Measurements from ENCODE around the gene ORC3. TPM values are rescaled to one million over a fixed set of nuclear protein-coding genes. Genes with fewer than 3 reads are reported as not detected.
A peak's percentile ranks its signal among the peaks of the same experiment; 100 is the strongest.
"Not testable (repeated sequence)": the region's sequence is repeated elsewhere in the genome, so short reads cannot be mapped to it uniquely, and the experiment has no call there.

The ORC3 gene
- total RNA-seq, 2 donors from 2014 or later: 48.3 to 62.4 TPM

GRCh38 chr6:87687296-87687695 is 97.4 kb downstream of the ORC3 start:
- Mint-ChIP-seq H3K4me3 (no peak overlapping the region), H3K27ac (no peak overlapping the region), H3K9me3 (no peaks in the 10 kb centered on the region)

GRCh38 chr6:87687893-87688292 is 98.0 kb downstream of the ORC3 start:
- H3K4me3 ChIP-seq (ENCODE audit: low read length); DNase-seq; H3K9me3 ChIP-seq (ENCODE audit: control insufficient read depth, low read length); H3K4me3 Mint-ChIP-seq; H3K27me3 Mint-ChIP-seq (ENCODE audit: insufficient read depth); H3K27ac ChIP-seq (ENCODE audit: low read depth, low read length); H3K4me1 ChIP-seq (ENCODE audit: control insufficient read depth, insufficient read depth, low read length); H3K9me3 Mint-ChIP-seq; H3K27ac Mint-ChIP-seq; H3K27me3 ChIP-seq (ENCODE audit: control insufficient read depth, insufficient read depth, low read length, poor library complexity, severe bottlenecking); H3K9ac ChIP-seq (ENCODE audit: extremely low read depth, low read length, poor library complexity, severe bottlenecking): not testable (repeated sequence)
- 91 to 93% methylated on average over 4 to 9 of the region's 9 CpGs for WGBS, 2 experiments (ENCODE audit: insufficient coverage in 1 of 2, insufficient read length in 1 of 2)
- H3K4me1 Mint-ChIP-seq: peaks cover 15% of the 10 kb centered on the region
- peaks cover 31% of the 10 kb centered on the region for H3K36me3 ChIP-seq (ENCODE audit: control insufficient read depth, insufficient read depth, low read length)
- H3K36me3 Mint-ChIP-seq (ENCODE audit: low read depth): peaks cover 19% of the 10 kb centered on the region

More at GRCh38 chr6:87687296-87687695, 97.4 kb downstream of the ORC3 start:
- TF ChIP-seq, protein P1, sequence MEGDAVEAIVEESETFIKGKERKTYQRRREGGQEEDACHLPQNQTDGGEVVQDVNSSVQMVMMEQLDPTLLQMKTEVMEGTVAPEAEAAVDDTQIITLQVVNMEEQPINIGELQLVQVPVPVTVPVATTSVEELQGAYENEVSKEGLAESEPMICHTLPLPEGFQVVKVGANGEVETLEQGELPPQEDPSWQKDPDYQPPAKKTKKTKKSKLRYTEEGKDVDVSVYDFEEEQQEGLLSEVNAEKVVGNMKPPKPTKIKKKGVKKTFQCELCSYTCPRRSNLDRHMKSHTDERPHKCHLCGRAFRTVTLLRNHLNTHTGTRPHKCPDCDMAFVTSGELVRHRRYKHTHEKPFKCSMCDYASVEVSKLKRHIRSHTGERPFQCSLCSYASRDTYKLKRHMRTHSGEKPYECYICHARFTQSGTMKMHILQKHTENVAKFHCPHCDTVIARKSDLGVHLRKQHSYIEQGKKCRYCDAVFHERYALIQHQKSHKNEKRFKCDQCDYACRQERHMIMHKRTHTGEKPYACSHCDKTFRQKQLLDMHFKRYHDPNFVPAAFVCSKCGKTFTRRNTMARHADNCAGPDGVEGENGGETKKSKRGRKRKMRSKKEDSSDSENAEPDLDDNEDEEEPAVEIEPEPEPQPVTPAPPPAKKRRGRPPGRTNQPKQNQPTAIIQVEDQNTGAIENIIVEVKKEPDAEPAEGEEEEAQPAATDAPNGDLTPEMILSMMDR (conservative IDR thresholded peaks at IDR 0.05): no peak
- no peaks in the 10 kb centered on the region for H3K9me3 ChIP-seq (ENCODE audit: control insufficient read depth, low read length)
- 81 to 89% methylated on average over 2 to 3 of the region's 3 CpGs for WGBS, 2 experiments (ENCODE audit: insufficient coverage in 1 of 2, insufficient read length in 1 of 2)
- Mint-ChIP-seq H3K36me3 (ENCODE audit: low read depth) (peaks cover 19% of the 10 kb centered on the region), H3K27me3 (ENCODE audit: insufficient read depth) (no peaks in the 10 kb centered on the region), H3K4me1 (peaks cover 18% of the 10 kb centered on the region)
- DNase-seq: no peak
- peaks cover 31% of the 10 kb centered on the region for H3K36me3 ChIP-seq (ENCODE audit: control insufficient read depth, insufficient read depth, low read length)
- no peaks in the 10 kb centered on the region for H3K27me3 ChIP-seq (ENCODE audit: control insufficient read depth, insufficient read depth, low read length, poor library complexity, severe bottlenecking)
- H3K4me1 ChIP-seq (ENCODE audit: control insufficient read depth, insufficient read depth, low read length): no peaks in the 10 kb centered on the region
- H3K27ac ChIP-seq (ENCODE audit: low read depth, low read length): no peak overlapping the region
- no peak overlapping the region for H3K4me3 ChIP-seq (ENCODE audit: low read length)
- no peak overlapping the region for H3K9ac ChIP-seq (ENCODE audit: extremely low read depth, low read length, poor library complexity, severe bottlenecking)

- H3K27me3 Mint-ChIP-seq (ENCODE audit: insufficient read depth): no peaks in the 10 kb centered on the region
- peaks cover 26% of the 10 kb centered on the region for H3K4me1 Mint-ChIP-seq
- Histone ChIP-seq H3K27ac (ENCODE audit: low read depth, low read length) (no peak overlapping the region), H3K4me3 (ENCODE audit: low read length) (no peak overlapping the region), H3K36me3 (ENCODE audit: control insufficient read depth, insufficient read depth, low read length) (peaks cover 31% of the 10 kb centered on the region), H3K27me3 (ENCODE audit: control insufficient read depth, insufficient read depth, low read length, poor library complexity, severe bottlenecking) (no peaks in the 10 kb centered on the region), H3K9ac (ENCODE audit: extremely low read depth, low read length, poor library complexity, severe bottlenecking) (no peak overlapping the region), H3K4me1 (ENCODE audit: control insufficient read depth, insufficient read depth, low read length) (no peaks in the 10 kb centered on the region), H3K9me3 (ENCODE audit: control insufficient read depth, low read length) (no peaks in the 10 kb centered on the region)
- H3K4me3 Mint-ChIP-seq: no peak overlapping the region
- H3K9me3 Mint-ChIP-seq: no peaks in the 10 kb centered on the region
- WGBS, 2 experiments (ENCODE audit: insufficient coverage in 1 of 2, insufficient read length in 1 of 2): 88 to 96% methylated on average over 2 to 3 of the region's 3 CpGs
- no peak overlapping the region for H3K27ac Mint-ChIP-seq
- TF ChIP-seq, protein P1 (conservative IDR thresholded peaks at IDR 0.05): no peak
- no peak for DNase-seq
- peaks cover 19% of the 10 kb centered on the region for H3K36me3 Mint-ChIP-seq (ENCODE audit: low read depth)
These were observed 100.5 kb downstream of the ORC3 start for GRCh38 chr6:87690441-87690840.

DNA sequence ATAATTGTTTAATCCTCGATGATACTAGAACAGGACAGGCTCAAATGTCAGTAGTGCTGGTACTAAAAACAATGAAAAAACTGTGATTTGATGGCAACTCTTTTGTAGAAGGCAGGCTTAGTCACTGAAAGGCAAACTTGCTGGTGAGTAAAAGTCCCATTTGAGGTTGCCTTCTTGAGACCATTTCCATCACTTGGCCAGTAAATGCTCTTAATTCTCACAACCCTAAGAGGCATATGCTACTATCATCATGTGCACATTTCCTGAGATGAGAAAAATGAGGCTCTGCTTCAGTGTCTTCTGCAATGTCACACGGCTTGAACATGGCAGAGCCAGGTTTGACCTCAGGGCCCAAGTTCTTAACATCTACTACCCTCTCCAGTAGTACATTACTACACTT is 102.2 kb downstream of the ORC3 start:
- no peak overlapping the region for H3K4me3 Mint-ChIP-seq
- Histone ChIP-seq H3K27me3 (ENCODE audit: control insufficient read depth, insufficient read depth, low read length, poor library complexity, severe bottlenecking) (no peaks in the 10 kb centered on the region), H3K4me3 (ENCODE audit: low read length) (no peak overlapping the region), H3K36me3 (ENCODE audit: control insufficient read depth, insufficient read depth, low read length) (peaks cover 30% of the 10 kb centered on the region), H3K27ac (ENCODE audit: low read depth, low read length) (no peak overlapping the region), H3K4me1 (ENCODE audit: control insufficient read depth, insufficient read depth, low read length) (no peaks in the 10 kb centered on the region), H3K9ac (ENCODE audit: extremely low read depth, low read length, poor library complexity, severe bottlenecking) (no peak overlapping the region), H3K9me3 (ENCODE audit: control insufficient read depth, low read length) (no peaks in the 10 kb centered on the region)
- no peak for DNase-seq
- peaks cover 35% of the 10 kb centered on the region for H3K4me1 Mint-ChIP-seq
- TF ChIP-seq, protein P1 (conservative IDR thresholded peaks at IDR 0.05): no peak
- no peaks in the 10 kb centered on the region for H3K9me3 Mint-ChIP-seq
- peaks cover 9% of the 10 kb centered on the region for H3K36me3 Mint-ChIP-seq (ENCODE audit: low read depth)
- WGBS, 2 experiments (ENCODE audit: insufficient coverage in 1 of 2, insufficient read length in 1 of 2): 94 to 95% methylated on average over 2 of the region's 2 CpGs
- no peak overlapping the region for H3K27ac Mint-ChIP-seq
- H3K27me3 Mint-ChIP-seq (ENCODE audit: insufficient read depth): no peaks in the 10 kb centered on the region

GRCh38 chr6:87696817-87697216 is 106.9 kb downstream of the ORC3 start:
- H3K27me3 Mint-ChIP-seq (ENCODE audit: insufficient read depth); H3K4me1 ChIP-seq (ENCODE audit: control insufficient read depth, insufficient read depth, low read length); H3K36me3 Mint-ChIP-seq (ENCODE audit: low read depth); H3K9me3 ChIP-seq (ENCODE audit: control insufficient read depth, low read length); H3K27ac Mint-ChIP-seq; H3K4me3 Mint-ChIP-seq; H3K9ac ChIP-seq (ENCODE audit: extremely low read depth, low read length, poor library complexity, severe bottlenecking); H3K4me3 ChIP-seq (ENCODE audit: low read length); H3K9me3 Mint-ChIP-seq; H3K27me3 ChIP-seq (ENCODE audit: control insufficient read depth, insufficient read depth, low read length, poor library complexity, severe bottlenecking); DNase-seq: not testable (repeated sequence)
- Histone ChIP-seq H3K27ac (ENCODE audit: low read depth, low read length) (peak overlapping the region; percentile 84), H3K36me3 (ENCODE audit: control insufficient read depth, insufficient read depth, low read length) (peaks cover 16% of the 10 kb centered on the region)
- peaks cover 37% of the 10 kb centered on the region for H3K4me1 Mint-ChIP-seq
- 85 to 93% methylated on average over 8 to 12 of the region's 12 CpGs for WGBS, 2 experiments (ENCODE audit: insufficient coverage in 1 of 2, insufficient read length in 1 of 2)
